HFFc6 (cell line): ENCODE data around the gene CER1. TPM values are rescaled to one million over a fixed set of nuclear protein-coding genes. Genes with fewer than 3 reads are reported as not detected.
"Not testable (repeated sequence)": the region's sequence is repeated elsewhere in the genome, so short reads cannot be mapped to it uniquely, and the experiment has no call there.

Experiments used
- DNase-seq: peaks from one replicate; pipeline ENCODE4 v3.0.0-alpha.2; 2018
- H3K27ac Mint-ChIP-seq: 2 replicates; pipeline ENCODE4 v1.8.0; 2020; ENCODE audit warnings: mild to moderate bottlenecking, mixed read lengths
- H3K27me3 Mint-ChIP-seq: 2 replicates; pipeline ENCODE4 v1.8.0; 2021; ENCODE audit warnings: mild to moderate bottlenecking, moderate library complexity, mixed read lengths; ENCODE audit not compliant: insufficient read depth
- H3K36me3 Mint-ChIP-seq: 2 replicates; pipeline ENCODE4 v1.8.0; 2021; ENCODE audit warnings: low read depth, mixed read lengths
- H3K4me1 Mint-ChIP-seq: 2 replicates; pipeline ENCODE4 v1.8.0; 2020; ENCODE audit warnings: low read depth, mixed read lengths
- H3K4me3 Mint-ChIP-seq: 2 replicates; pipeline ENCODE4 v1.8.0; 2020; ENCODE audit warnings: mild to moderate bottlenecking, moderate library complexity, mixed read lengths
- H3K9me3 Mint-ChIP-seq: 2 replicates; pipeline ENCODE4 v1.8.0; 2020; ENCODE audit warnings: mild to moderate bottlenecking, mixed read lengths
- CTCF ChIP-seq: fragments of 200-600 bp; sonication (generic); IDR thresholded peaks from 2 replicates; pipeline ENCODE4 v1.5.0; 2021; ENCODE audit warnings: antibody characterized with exemption, mild to moderate bottlenecking
- total RNA-seq, 6 experiments: library from RNA; stranded (reverse); fragmentation: NEBNext Ultra II Directional; extraction: Animal tissue kit (Norgen Biotek cat#: 25700); gene quantifications; 2 replicates in 1 of 6; 3 replicates in 5 of 6; pipeline ENCODE4 v1.2.3, GENCODE V29; 2021

Gene CER1
- total RNA-seq, 6 experiments from 2014 or later: not detected

GRCh38 chr9:14687042-14687719 lies 35.4 kb downstream of the CER1 start:
- peak overlapping the region; percentile 65 for H3K4me3 Mint-ChIP-seq
- H3K27ac Mint-ChIP-seq: peak overlapping the region; percentile 76
- H3K4me1 Mint-ChIP-seq: peaks cover 50% of the 10 kb centered on the region
- H3K36me3 Mint-ChIP-seq: peaks cover 29% of the 10 kb centered on the region
- TF ChIP-seq CTCF: no peak
- DNase-seq: peak; percentile 89
- H3K9me3 Mint-ChIP-seq: no peaks in the 10 kb centered on the region
- peaks cover 2% of the 10 kb centered on the region; the same call in 1 of the 2 replicates for H3K27me3 Mint-ChIP-seq

GRCh38 chr9:14686168-14686567 lies 36.4 kb downstream of the CER1 start:
- no peak for DNase-seq
- peaks cover 35% of the 10 kb centered on the region for H3K36me3 Mint-ChIP-seq
- H3K9me3 Mint-ChIP-seq: no peaks in the 10 kb centered on the region
- no peak for TF ChIP-seq CTCF
- peaks cover 2% of the 10 kb centered on the region; the same call in 1 of the 2 replicates for H3K27me3 Mint-ChIP-seq
- H3K4me3 Mint-ChIP-seq: no peak overlapping the region
- H3K27ac Mint-ChIP-seq: peak overlapping the region; percentile 76; the same call in 1 of the 2 replicates
- peaks cover 40% of the 10 kb centered on the region for H3K4me1 Mint-ChIP-seq

GRCh38 chr9:14682616-14683015 lies 39.9 kb downstream of the CER1 start:
- not testable (repeated sequence) for H3K9me3 Mint-ChIP-seq, H3K27ac Mint-ChIP-seq, DNase-seq, H3K4me3 Mint-ChIP-seq, H3K27me3 Mint-ChIP-seq
- H3K36me3 Mint-ChIP-seq: peaks cover 36% of the 10 kb centered on the region
- H3K4me1 Mint-ChIP-seq: peaks cover 16% of the 10 kb centered on the region

GRCh38 chr9:14678776-14679175 lies 43.8 kb downstream of the CER1 start:
- H3K9me3 Mint-ChIP-seq: no peaks in the 10 kb centered on the region
- no peak overlapping the region for H3K27ac Mint-ChIP-seq
- peaks cover 5% of the 10 kb centered on the region for H3K4me1 Mint-ChIP-seq
- peaks cover 26% of the 10 kb centered on the region for H3K36me3 Mint-ChIP-seq
- DNase-seq: no peak
- no peak overlapping the region for H3K4me3 Mint-ChIP-seq
- no peaks in the 10 kb centered on the region; the same call in 1 of the 2 replicates for H3K27me3 Mint-ChIP-seq
- no peak for TF ChIP-seq CTCF

GRCh38 chr9:14677872-14678271 lies 44.7 kb downstream of the CER1 start:
- Mint-ChIP-seq H3K4me3 (no peak overlapping the region), H3K36me3 (peaks cover 24% of the 10 kb centered on the region), H3K4me1 (peaks cover 5% of the 10 kb centered on the region), H3K27me3 (no peaks in the 10 kb centered on the region; the same call in 1 of the 2 replicates), H3K27ac (no peak overlapping the region), H3K9me3 (no peaks in the 10 kb centered on the region)
- DNase-seq: no peak
- no peak for TF ChIP-seq CTCF

GRCh38 chr9:14677396-14677795 lies 45.1 kb downstream of the CER1 start:
- no peak overlapping the region for H3K4me3 Mint-ChIP-seq
- peaks cover 22% of the 10 kb centered on the region for H3K36me3 Mint-ChIP-seq
- H3K27ac Mint-ChIP-seq: no peak overlapping the region
- no peaks in the 10 kb centered on the region; the same call in 1 of the 2 replicates for H3K27me3 Mint-ChIP-seq
- peaks cover 7% of the 10 kb centered on the region for H3K4me1 Mint-ChIP-seq
- TF ChIP-seq CTCF: no peak
- DNase-seq: no peak
- no peaks in the 10 kb centered on the region for H3K9me3 Mint-ChIP-seq
